Activated naive CD8-positive, alpha-beta T cell treated with anti-CD3 and anti-CD28 coated beads, Interleukin-2, amount 50 U/mL, for 16 hours (primary cell): ENCODE measurements around the gene CLPTM1.
"Not testable (repeated sequence)": the region's sequence is repeated elsewhere in the genome, so short reads cannot be mapped to it uniquely, and the experiment has no call there.

Source experiments
- DNase-seq: peaks from one replicate; pipeline ENCODE4 v3.0.0-alpha.2; 2020; ENCODE audit warnings: low read depth, low spot score

The CLPTM1 gene

GRCh38 chr19:44954649-44955504 is at the start of gene CLPTM1:
Gene CLPTM1 (plus strand): TSS chr19:44955380. CDS start chr19:44955396, 16 bp downstream.
- DNase-seq, result peak; percentile 93

GRCh38 chr19:44905437-44906160 is 49.6 kb upstream of the CLPTM1 start, which contains the start of gene APOE:
Gene APOE (plus strand): TSS chr19:44905796. CDS start chr19:44906625, 829 bp downstream.
- DNase-seq, result no peak

- no peak for DNase-seq
These were observed 47.6 kb upstream of the CLPTM1 start for GRCh38 chr19:44907613-44908012.

GRCh38 chr19:44908074-44908835 is 46.9 kb upstream of the CLPTM1 start:
- no peak for DNase-seq

- DNase-seq, result no peak
These were observed 46.3 kb upstream of the CLPTM1 start for GRCh38 chr19:44908836-44909261.

- no peak for DNase-seq
These were observed 45.4 kb upstream of the CLPTM1 start for GRCh38 chr19:44909775-44910174.

GRCh38 chr19:44911896-44912295 is 43.3 kb upstream of the CLPTM1 start:
- not testable (repeated sequence) for DNase-seq

GRCh38 chr19:44912854-44913253 is 42.3 kb upstream of the CLPTM1 start:
- no peak for DNase-seq

- not testable (repeated sequence) for DNase-seq
These were observed 41.4 kb upstream of the CLPTM1 start for GRCh38 chr19:44913512-44914432.

GRCh38 chr19:44914433-44915206 is 40.6 kb upstream of the CLPTM1 start, which contains the start of gene APOC1:
Gene APOC1 (plus strand): TSS chr19:44914608. CDS start chr19:44914892, 284 bp downstream.
- peak; percentile 57 for DNase-seq

- DNase-seq, result no peak
These were observed 30.9 kb upstream of the CLPTM1 start for GRCh38 chr19:44924243-44924725.

GRCh38 chr19:44925114-44925891 is 29.9 kb upstream of the CLPTM1 start:
- DNase-seq, result no peak

GRCh38 chr19:44926245-44927077 is 28.7 kb upstream of the CLPTM1 start:
- not testable (repeated sequence) for DNase-seq

- no peak for DNase-seq
These were observed 27.4 kb upstream of the CLPTM1 start for GRCh38 chr19:44927746-44928145.

- DNase-seq, result no peak
These were observed 25.1 kb upstream of the CLPTM1 start for GRCh38 chr19:44930088-44930487.

- no peak for DNase-seq
These were observed 23.6 kb upstream of the CLPTM1 start for GRCh38 chr19:44931541-44931940.

GRCh38 chr19:44939668-44940067 is 15.5 kb upstream of the CLPTM1 start:
- DNase-seq, result no peak

GRCh38 chr19:44942067-44942571 is 13.1 kb upstream of the CLPTM1 start, which contains the start of gene APOC4:
Gene APOC4 (plus strand): TSS chr19:44942237. CDS start chr19:44942278, 41 bp downstream.
- no peak for DNase-seq
